ENCODE data around the gene SLIT1.

The SLIT1 gene

DNA sequence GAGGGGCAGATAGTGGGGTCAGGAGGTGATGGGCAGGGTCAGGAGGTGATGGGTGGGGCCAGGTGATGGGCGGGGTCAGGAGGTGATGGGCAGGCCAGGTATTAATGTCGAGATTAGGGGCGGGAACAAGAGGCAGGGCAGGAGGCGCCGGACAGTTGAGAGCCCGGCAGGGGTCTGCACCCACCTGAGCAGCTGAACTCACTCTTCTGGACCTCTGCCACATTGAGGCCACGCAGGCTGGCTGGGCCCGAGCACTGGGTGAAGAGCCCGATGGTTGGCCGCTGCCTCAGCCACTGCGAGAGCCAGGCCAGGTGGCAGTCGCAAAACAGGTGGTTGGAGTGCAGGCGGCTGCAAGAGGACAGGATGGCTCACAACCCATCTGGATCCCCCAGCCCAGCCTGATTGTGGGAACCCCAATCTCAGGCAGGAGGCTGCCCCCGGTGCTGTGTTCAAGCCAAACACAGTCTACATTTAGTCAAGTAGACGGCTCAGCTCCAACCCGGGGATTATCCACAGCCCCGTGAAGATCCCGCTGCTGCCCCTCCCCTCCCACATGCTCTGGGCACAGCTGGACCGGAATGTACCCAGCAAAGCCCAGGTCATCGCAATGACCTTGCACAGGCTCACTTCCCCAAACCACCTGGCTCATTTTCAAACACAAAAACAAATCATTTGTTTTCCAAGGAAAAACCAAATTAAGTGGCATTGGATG, 122.3 kb downstream of the SLIT1 start:
- no peak for DNase-seq (ENCODE audit: low spot score)

DNA sequence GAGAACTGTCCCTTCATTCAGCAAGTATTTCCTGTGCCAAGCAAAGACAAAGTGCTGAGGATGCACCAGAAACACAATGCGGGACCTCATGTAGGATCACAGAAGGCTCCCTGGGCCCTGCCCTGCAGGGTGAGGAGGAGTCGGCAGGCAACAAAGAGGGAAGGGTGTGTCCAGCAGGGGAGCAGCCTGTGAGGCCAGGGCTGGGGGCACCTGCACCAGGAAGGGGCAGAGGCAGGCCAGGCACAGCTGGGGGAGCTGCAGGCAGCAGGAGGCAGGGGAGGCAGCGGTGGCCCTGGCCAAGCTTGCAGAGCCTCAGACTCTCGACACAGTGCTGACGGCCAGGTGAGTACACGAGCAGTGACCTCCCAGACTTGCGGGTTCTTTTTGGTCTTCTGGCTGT, 123.3 kb downstream of the SLIT1 start:
- no peak for DNase-seq (ENCODE audit: low spot score)

DNA sequence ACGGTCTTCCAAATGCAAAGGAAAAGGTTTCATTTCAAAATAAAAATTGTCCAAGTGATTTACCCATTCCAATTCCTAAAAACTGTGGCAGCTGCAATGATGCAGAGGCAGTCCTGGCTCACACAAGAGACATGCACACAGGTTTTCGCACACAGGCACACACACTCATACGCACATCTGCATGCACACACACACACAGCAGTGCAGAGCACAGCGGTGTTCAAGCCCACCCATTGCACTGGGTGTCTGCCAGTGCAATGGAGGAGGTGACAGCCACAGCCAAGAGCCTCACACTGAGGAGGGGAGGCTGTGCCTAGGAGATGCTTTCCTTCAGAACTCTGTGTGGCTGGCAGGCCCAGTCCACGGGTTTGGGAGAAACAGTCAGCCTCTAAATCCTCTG, 123.7 kb downstream of the SLIT1 start:
- DNase-seq (ENCODE audit: low spot score): no peak

DNA sequence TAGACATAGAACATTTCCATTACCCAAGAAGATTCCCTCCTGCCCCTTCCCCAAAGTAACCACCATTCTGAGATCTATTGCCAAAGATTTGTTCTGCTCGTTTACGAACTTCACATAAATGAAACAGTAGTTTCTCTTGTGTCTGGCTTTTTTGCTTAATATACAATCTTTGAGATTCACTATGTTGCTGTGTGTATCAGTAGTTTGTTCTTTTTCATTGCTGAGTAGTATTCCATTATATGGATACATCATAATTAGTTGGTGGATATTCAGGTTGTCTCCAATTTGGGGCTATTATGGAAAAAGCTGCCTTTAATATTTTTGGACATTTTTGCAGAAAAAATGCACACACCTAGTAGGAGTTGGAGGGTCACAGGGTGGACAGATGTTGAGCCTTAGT, 124.3 kb downstream of the SLIT1 start:
- DNase-seq (ENCODE audit: low spot score): no peak

DNA sequence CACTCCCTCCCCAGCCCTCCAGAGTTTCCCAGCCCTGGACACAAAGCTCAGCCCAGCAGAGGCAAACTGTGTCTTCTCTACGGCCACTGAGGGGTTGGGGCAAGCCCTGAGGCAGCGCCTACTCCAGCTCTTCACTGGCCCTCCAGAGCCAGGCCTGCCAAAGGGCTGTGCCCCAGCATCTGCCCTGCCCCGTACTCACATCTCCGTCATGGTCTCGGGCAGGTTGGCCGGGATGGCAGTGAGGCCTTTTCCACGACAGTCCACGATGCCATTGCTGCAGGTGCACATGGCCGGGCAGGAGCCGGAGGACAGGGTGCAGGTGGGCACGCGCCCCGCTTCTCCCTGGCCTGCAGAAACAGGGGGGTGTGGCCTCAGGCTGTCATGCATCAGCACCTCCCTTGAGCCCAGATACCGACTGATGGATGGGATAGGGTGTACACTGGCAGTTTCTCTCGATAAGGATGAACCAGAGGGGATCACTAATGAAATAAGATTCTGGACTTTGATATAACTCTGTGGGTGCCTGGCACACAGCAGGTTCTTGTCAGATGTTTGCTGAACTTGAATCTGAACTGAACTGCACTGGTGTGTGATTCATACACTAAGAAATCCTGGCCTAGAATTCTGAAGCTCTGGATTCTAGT, 125.2 kb downstream of the SLIT1 start:
- DNase-seq (ENCODE audit: low spot score): no peak

DNA sequence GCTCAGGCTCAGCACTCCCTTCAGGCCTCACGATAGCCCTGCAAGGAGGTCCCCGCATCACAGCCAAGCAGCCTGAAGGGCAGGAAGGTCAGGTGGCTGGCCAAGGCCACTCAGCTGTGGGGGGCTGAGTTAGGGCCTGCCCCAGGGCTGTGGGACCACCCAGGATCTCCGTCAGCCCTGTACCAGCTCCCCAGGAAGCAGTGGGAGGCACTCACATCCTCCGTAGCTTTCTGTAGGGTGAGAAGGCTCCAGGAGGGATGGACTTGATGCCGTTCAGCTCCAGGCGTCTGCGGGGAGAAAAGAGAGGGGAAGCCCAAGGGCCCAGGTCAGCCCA, 125.9 kb downstream of the SLIT1 start:
- DNase-seq (ENCODE audit: low spot score): no peak

DNA sequence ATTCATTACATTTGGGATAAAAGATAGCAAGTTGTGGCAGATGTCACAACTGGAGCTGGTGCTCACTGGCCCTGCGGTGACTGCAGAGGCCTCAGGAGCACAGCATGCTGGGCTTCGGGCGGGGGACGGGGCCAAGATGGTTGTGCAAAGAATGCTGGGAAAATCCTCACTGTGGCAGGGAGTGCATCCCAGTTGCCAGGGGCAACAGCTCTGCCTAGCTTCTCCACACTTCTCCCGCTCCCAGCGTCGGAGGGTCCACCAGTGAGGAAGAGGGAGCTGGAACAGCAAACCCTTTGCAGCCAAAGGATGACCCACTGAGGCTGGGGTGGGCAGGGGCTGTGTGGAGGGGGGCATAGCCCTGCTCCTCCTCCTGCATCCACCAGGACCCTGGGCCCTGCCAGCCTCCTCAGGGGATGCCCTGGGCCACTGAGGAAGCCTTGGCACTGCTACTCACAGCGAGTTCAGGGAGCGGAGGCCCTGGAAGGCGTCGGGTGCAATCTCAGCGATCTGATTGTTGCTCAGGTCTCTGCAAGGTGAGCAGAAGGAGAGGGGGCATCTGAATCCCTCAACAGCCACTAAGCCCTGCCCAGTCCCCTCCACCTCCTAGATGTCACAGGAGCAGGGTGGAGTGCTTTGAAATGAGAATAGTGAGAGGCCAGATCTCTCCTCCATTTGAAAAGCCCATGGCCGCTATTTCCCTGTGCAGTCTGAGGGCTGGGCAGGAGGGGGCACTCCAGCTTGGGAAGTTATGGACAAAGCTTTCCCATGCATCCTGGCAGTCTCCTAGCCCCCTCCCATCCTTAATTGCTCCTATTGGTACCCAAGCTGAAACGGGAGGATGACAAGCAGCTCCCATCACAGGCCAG, 126.5 kb downstream of the SLIT1 start:
- no peak for DNase-seq (ENCODE audit: low spot score)

DNA sequence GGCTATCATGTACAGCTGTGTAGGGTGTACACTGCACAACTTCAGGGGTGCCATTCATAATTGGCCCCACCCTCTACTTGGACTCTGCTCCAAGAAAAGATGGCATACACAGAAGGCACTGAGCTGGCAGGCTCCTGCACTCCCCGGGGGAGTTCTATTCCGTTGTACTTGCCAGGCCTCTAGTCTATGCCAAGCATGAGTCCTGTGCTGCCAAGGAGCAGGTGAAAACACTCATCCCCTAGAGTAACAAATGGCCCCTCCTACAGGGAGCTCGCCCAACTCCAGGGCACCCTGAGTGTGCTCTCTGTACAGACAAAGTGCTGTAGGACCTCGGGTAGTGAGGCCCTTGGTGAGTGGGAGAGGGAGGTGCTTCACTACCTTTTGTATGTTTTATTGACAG, 127.2 kb downstream of the SLIT1 start:
- DNase-seq (ENCODE audit: low spot score): no peak

DNA sequence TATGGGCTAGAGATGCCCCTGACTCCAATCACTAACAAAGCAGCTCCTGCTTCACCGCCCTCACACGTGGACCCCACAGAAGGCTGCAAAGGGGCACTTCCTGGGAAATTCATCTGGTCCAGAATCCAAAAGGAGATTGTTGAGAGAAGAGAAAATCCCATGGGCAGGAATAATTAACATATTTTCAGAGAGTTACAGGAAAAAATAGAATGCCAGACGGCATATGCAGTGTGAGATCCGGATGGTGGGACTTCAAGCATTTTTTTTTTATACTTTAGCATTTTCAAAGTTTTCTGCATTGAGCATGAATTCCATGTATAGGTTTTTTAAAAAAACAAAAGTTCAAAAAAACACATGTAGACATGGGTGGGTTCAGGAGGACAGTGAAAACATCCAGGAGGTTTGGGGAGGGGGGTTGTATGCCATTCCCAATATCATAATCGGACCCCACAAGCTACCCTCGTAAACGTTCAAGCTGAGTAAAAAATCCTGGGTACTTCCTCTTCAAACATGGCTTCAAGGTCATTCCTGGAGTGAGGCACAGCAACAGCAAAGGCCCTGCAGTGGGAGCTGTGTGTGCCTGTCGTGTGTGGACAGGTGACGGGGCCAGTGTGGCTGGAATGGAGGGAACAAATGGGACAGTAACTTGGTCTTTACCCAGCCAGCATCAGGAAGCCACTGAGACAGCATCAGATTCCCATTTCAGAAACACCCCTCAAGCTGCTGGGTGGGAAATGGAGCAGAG, 128.1 kb downstream of the SLIT1 start:
- DNase-seq (ENCODE audit: low spot score): no peak

DNA sequence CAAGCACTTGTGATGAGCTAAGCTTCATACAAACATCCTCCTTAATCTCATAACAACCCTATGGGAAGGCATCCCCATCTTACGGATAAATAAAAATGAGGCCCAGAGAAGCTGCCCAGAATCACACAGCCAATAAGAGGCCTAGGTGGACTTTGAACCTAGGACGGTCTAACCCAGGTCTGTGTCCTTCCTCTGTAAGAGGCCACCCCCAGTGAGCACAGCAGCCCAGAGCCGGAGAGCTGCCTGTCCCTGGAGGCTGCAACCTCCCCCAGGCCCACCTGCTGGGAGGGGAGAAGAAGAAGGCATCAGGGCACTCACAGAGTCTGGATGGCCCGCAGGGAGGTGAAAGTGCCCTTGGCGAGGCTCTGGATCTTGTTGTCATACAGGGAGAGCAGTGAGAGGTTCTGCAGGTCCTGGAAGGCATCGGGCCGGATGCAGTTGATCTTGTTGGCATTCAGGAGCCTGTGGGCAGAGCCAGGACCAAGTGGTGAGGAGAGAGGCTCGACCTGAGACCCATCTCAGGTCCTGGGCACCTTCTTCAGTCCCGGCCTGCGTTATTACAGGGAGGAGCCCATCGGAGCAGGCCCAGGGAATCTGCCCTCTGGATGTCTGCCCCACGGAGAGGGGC, 129.6 kb downstream of the SLIT1 start:
- DNase-seq (ENCODE audit: low spot score): no peak

DNA sequence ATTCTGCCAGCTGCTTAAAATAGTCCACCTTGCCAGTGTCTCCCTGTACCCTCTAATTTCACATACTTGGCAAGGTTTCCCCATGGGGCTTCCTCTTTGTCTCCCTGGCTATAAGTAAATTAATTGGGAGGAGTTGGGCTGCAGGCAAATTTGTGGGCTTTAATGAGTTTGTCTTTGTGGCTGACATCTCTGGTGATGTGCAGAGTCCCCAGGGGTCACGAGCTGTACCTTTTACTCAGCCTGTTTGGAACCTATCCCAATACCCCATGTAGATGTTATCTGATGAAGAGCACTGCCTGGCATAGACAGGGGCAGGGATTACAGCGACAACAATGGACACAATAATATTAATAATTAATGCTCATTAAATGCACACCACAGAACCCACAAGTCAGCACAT, 132.5 kb downstream of the SLIT1 start:
- DNase-seq (ENCODE audit: low spot score): no peak

DNA sequence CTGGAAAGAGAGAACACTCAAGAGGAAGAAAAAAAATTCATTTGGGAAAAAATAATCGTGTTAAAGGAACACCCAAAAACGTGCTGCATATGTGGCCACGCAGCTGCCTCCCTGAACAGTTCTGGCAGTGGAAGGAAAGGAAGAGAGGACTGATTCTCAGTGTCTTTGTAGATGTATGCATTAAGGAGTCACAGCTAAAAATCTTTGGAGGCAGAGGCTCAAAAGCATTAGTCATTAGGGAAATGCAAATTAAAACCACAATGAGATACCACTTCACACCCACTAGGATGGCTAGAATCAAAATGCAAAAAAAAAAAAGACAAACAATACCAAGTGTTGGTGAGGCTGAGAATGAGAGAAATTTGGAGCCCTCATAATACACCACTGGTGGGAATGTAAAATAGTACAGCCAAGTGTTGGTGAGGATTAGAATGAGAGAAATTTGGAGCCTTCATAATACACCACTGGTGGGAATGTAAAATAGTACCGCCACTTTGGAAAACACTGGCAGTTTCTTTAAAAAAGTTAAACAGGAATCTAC, 134.7 kb downstream of the SLIT1 start:
- no peak for DNase-seq (ENCODE audit: low spot score)

DNA sequence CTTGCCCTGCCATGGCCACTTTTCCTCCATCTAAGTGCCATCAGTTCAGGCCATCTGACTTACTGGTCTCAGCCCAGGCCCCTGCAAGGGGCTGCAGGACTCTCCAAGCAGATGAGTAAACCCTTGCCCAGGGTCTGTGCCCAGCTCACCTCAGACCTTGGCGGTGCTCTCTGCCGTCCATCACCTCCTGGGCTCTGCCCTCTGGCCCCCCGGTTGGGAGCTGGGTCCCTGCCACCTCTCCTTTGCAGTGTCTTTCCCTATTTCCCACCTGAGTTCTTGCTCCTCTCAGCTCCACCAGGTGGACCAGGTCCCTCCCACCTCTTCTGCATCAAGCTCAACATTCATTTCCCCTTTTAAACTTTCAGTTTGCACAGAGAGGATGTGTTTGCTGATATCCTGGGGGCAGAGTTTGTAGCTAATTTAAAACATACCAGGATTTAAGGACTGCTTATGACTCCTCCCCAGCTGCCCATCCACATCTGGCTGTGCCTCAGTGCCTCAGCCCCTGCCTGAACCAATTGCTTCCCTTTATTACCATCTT, 135.5 kb downstream of the SLIT1 start:
- DNase-seq (ENCODE audit: low spot score): no peak

DNA sequence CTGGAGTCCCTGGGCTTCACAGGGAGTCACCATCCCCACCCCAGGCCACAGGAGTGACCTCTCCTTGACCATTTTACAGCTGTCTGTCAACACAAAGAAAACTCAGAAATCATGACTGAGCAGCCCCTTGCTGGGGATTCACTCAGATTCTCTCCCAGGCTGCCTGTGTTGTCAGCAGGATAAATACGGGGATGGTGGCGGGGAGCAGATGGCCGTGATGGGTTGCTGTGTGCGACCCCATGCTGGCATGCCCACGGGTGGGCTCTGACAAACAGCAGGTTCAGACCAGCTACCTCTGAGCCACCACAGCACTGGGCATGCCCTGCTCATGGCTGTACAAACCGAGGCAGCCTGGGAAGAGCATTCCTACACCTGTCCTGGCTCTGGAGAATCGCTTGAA, 136.1 kb downstream of the SLIT1 start:
- DNase-seq (ENCODE audit: low spot score): no peak

DNA sequence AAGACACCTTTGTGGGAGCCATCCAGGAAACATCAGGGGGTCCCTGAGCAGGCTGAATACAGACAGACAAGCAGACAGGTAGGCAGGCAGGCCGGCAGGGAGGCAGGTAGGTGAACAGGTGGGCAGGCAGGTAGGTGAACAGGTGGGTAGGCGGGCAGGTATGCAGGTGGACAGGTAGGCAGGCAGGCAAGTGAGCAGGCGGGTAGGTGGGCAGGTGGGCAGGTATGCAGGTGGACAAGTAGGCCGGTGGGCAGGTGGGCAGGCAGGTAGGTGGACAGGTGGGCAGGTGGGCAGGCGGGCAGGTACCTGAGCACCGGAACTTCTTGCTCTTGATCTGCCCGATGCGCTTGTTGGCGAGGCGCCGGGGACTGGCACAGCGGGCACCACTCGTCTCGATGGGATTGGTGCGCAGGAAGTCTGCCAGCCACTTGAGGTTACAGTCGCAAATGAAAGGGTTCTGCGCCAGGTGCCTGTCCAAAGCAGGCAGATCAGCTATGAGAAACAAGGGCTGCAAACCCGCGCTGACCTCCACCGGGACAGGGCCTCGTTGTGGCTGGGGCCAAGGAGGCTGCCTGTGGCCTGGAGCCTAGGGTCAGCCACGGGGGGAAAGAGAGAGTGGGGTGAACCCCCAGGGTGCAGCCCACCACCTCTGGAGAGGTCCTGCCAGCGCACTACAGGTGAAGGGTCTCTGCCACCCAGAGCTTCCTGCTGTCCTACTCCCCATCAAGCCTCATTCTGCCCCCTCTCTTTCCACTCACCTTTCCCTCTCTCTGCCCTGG, 136.9 kb downstream of the SLIT1 start:
- DNase-seq (ENCODE audit: low spot score): no peak

DNA sequence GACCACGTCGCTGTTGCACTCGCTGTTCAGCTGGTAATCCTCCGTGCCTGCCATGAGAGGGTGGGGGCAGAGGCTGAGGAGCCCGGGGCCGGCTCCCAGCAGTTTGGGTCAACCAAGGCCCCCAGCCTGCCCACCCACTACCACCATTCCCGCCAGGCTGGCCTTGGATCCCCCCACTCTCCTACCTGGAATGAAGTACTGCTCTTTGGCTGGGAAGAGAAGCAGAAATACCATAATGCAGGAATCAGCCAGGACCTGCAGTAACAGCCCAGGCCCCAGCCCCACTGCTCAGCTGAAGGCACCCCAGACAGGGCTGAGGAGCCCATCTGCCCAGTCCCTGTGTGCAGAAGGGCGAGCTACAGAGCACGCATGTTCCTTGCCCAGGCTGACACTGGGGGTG, 138.0 kb downstream of the SLIT1 start:
- no peak for DNase-seq (ENCODE audit: low spot score)

DNA sequence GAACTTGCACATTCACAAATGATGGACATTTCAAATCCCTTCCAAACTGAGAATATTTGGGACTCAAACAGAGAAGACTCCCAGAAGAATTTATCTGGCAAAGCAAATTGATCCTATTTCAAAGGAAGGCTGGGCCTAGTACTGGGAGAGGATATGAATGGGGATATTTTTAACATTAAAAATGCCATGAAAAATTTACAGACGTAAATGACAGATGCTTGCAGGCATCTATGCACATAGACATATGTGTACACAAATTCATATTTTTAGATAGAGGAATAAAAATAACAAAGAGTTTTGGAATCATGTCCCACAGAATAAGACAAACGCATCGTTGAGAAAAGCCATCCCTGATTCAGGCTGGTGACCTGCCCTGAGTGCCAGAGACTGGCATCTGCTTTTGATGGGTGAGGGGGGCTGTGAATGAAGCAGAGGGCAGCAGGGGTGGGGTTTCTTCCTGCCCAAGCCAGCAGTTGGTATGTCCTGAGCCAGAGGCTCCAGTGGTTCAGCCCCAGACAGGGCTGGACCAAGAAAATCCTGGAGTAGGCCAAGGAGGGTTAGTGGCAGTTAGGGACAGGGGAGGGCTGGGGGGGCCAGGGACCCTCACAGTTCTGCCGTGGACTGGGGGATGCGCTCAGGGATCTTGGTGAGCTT, 138.5 kb downstream of the SLIT1 start:
- DNase-seq (ENCODE audit: low spot score): no peak

DNA sequence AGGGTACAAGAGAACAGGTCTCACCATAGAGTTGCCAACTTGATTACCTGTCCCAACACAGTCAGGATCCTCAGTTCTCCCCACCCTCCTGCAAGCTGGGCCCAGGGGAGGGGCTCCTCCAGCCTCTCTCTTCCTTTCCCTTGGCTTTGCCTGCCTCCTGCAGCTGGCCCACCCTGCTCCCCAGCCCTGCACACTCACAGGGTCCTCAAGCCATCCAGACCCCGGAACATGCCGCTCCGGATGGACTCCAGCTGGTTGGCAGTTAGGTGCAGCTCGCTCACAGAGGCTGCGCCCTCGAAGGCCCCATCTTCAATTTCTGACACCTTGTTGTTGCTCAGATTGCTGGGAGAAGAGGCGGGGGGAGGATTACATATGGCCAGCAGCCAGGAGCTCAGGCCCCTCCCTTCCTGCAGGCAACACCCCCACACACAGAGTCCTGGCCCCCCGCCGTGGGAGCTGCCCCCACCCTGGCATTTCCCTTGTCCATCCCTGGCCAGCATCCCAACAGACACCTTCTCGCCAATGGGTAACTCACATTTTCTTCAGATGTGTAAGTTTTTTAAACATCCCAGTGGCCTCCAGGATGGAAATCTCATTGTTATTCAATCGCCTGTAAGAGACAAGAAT, 139.2 kb downstream of the SLIT1 start:
- no peak for DNase-seq (ENCODE audit: low spot score)

DNA sequence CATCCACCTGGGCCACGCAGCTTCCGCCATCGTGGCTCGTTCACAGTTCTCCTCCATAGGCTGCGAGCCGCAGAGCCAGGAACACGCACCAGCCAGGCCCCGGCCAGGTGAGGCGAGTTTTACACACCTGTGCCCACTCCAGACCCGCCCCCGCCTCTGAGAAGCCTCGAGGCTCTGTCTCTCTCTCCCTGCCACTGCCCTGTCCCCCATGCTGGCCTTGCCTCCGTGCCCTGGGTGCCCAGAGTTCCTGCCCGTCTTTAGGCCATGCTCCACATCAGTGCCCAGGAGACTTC, 142.2 kb downstream of the SLIT1 start:
- no peak for DNase-seq (ENCODE audit: low spot score)
